ENCODE data around the gene GJC1.

DNA sequence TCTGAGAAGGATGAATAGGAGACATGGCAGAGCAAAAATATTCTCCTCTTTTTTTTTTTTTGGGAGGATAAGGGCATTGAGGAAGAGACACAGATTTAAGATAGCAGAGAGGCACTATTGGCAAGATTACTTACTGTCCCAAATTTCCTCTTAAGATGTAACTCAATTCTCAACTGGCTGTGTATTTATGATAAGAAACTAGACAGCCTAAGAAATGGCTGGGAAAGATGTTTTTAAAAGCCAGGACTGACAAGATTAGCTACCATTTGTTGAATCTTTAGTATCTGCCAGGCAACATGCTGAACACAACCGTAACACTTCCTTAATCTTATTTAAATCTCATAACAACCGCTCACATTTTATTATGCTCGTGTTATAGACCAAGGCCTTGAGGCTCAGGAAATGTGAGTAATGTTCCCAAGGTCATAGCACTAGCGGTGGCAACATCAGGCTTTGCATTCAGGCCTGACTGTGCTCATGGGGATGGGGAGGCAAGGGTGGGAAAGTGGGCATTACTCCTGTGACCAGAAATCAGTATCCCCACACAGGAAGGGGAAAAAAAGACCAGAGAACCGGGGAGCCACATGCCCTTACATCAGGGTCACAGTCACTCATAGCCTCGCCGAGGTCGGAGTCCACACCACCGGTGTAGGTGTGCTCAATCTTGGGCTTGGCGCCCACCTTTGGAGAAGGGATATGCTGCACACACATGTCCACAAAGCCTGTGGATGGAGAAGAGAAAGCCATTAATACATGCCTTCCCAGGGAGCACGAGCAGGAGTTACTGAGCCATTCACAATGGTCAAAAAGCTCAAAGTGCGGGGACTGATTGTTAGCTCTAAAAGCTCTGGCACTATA is 33.2 kb upstream of the GJC1 start:
- TF ChIP-seq, protein P1, sequence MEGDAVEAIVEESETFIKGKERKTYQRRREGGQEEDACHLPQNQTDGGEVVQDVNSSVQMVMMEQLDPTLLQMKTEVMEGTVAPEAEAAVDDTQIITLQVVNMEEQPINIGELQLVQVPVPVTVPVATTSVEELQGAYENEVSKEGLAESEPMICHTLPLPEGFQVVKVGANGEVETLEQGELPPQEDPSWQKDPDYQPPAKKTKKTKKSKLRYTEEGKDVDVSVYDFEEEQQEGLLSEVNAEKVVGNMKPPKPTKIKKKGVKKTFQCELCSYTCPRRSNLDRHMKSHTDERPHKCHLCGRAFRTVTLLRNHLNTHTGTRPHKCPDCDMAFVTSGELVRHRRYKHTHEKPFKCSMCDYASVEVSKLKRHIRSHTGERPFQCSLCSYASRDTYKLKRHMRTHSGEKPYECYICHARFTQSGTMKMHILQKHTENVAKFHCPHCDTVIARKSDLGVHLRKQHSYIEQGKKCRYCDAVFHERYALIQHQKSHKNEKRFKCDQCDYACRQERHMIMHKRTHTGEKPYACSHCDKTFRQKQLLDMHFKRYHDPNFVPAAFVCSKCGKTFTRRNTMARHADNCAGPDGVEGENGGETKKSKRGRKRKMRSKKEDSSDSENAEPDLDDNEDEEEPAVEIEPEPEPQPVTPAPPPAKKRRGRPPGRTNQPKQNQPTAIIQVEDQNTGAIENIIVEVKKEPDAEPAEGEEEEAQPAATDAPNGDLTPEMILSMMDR (conservative IDR thresholded peaks at IDR 0.05 in 1 of 2, IDR thresholded peaks at IDR 0.05 in 1 of 2; ENCODE audit: extremely low read depth in 1 of 2, insufficient read depth in 1 of 2, low read depth in 1 of 2, low read length in 2 of 2), result no peak
- no peak for TF ChIP-seq EZH2 (IDR thresholded peaks at IDR 0.05; ENCODE audit: borderline replicate concordance, low read length)
